K562 (cell line): ENCODE measurements around the gene CTBS. TPM values are rescaled to one million over a fixed set of nuclear protein-coding genes. Genes with fewer than 3 reads are reported as not detected.
A peak's percentile ranks its signal among the peaks of the same experiment; 100 is the strongest.

Source experiments
- BRF1 ChIP-seq: IDR thresholded peaks from 3 replicates; pipeline ENCODE4 v1.6.1; 2011; ENCODE audit warnings: borderline replicate concordance, mild to moderate bottlenecking; ENCODE audit not compliant: insufficient read length; ENCODE audit errors: extremely low read depth
- CBX2 ChIP-seq: fragments of 200-600 bp; sonication (generic); IDR thresholded peaks from one replicate; pipeline ENCODE4 v1.6.1; 2012; ENCODE audit warnings: mild to moderate bottlenecking, low read length, inconsistent platforms; ENCODE audit not compliant: insufficient read depth, poor library complexity, severe bottlenecking
- DIDO1 ChIP-seq: fragments of 450-650 bp; IDR thresholded peaks from 2 replicates; pipeline ENCODE4 v1.6.1; 2016; ENCODE audit warnings: low read depth, missing biosample characterization, missing genetic modification characterization
- FOXO4 ChIP-seq: fragments of 450-650 bp; formaldehyde crosslinking; IDR thresholded peaks from 2 replicates; pipeline ENCODE4 v1.4.0; 2020; ENCODE audit warnings: mild to moderate bottlenecking, moderate library complexity
- GTF2A2 ChIP-seq: IDR thresholded peaks from 2 replicates; pipeline ENCODE4 v1.6.1; 2016; ENCODE audit warnings: mild to moderate bottlenecking, missing genetic modification characterization, missing compliant biosample characterization
- HDAC1 ChIP-seq, 2 experiments: fragments of 450-650 bp; IDR thresholded peaks; 2 replicates each; pipeline ENCODE4 v1.6.1; 2016 to 2017; ENCODE audit warnings: inconsistent platforms in 1 of 2, mild to moderate bottlenecking in 1 of 2, moderate library complexity in 1 of 2
- HNRNPL ChIP-seq: fragments of 200-400 bp; formaldehyde crosslinking; IDR thresholded peaks from 2 replicates; pipeline ENCODE4 v1.6.1; 2017; ENCODE audit warnings: low read depth, mild to moderate bottlenecking, low read length
- KDM5B ChIP-seq: fragments of 200-600 bp; sonication (generic); IDR thresholded peaks from 2 replicates; pipeline ENCODE4 v1.6.1; 2012; ENCODE audit warnings: low read depth, mild to moderate bottlenecking, moderate library complexity, low read length, control low read depth, inconsistent platforms; ENCODE audit not compliant: insufficient replicate concordance
- MIER1 ChIP-seq: fragments of 450-650 bp; IDR thresholded peaks from 2 replicates; pipeline ENCODE4 v1.6.1; 2016; ENCODE audit warnings: antibody characterized with exemption, mild to moderate bottlenecking, low read depth
- NBN ChIP-seq: fragments of 450-650 bp; IDR thresholded peaks from 2 replicates; pipeline ENCODE4 v1.6.1; 2016; ENCODE audit warnings: low read depth, mild to moderate bottlenecking
- PREB ChIP-seq: sonication (generic); formaldehyde crosslinking; IDR thresholded peaks from 2 replicates; pipeline ENCODE4 v1.8.1; 2023; ENCODE audit warnings: mild to moderate bottlenecking, missing genetic modification reagents
- SMAD3 ChIP-seq: fragments of 450-650 bp; formaldehyde crosslinking; conservative IDR thresholded peaks from 2 replicates; pipeline ENCODE4 v1.4.0; 2020; ENCODE audit warnings: mild to moderate bottlenecking
- SRSF1 ChIP-seq: fragments of 200-400 bp; formaldehyde crosslinking; IDR thresholded peaks from 2 replicates; pipeline ENCODE4 v1.6.1; 2017; ENCODE audit warnings: mild to moderate bottlenecking, low read depth, low read length, moderate library complexity
- TCF3 ChIP-seq: sonication (generic); formaldehyde crosslinking; IDR thresholded peaks from 2 replicates; pipeline ENCODE4 v1.4.0; 2020; ENCODE audit warnings: mild to moderate bottlenecking, missing genetic modification reagents
- THRAP3 ChIP-seq: fragments of 450-650 bp; IDR thresholded peaks from 2 replicates; pipeline ENCODE4 v1.6.1; 2016; ENCODE audit warnings: mild to moderate bottlenecking, inconsistent platforms, borderline replicate concordance
- ZBTB11 ChIP-seq, 3 experiments: fragments of 200-800 bp in 1 of 3; fragments of 250-450 bp in 1 of 3; fragments of 450-650 bp in 1 of 3; sonication (Bioruptor Pico) in 1 of 3; sonication (Bioruptor generic) in 1 of 3; formaldehyde crosslinking in 1 of 3; IDR thresholded peaks; 2 replicates each; pipeline versions ENCODE4 v1.6.1 to v1.8.0; 2016 to 2022; ENCODE audit warnings: mild to moderate bottlenecking in 2 of 3, missing genetic modification characterization in 2 of 3, missing compliant biosample characterization in 1 of 3, moderate library complexity in 1 of 3
- ZBTB43 ChIP-seq: sonication (generic); formaldehyde crosslinking; IDR thresholded peaks from 2 replicates; pipeline ENCODE4 v1.8.0; 2023; ENCODE audit warnings: mild to moderate bottlenecking, missing genetic modification reagents
- ZFP36 ChIP-seq: fragments of 150-350 bp; IDR thresholded peaks from 2 replicates; pipeline ENCODE4 v1.6.1; 2018; ENCODE audit warnings: low read length, low read depth; ENCODE audit not compliant: partially characterized antibody
- ZKSCAN1 ChIP-seq: fragments of 150-350 bp; IDR thresholded peaks from 2 replicates; pipeline ENCODE4 v1.6.1; 2016; ENCODE audit warnings: low read depth, low read length
- ZNF316 ChIP-seq: fragments of 450-650 bp; IDR thresholded peaks from 2 replicates; pipeline ENCODE4 v1.6.1; 2016
- ZNF778 ChIP-seq: fragments of 450-650 bp; formaldehyde crosslinking; IDR thresholded peaks from 2 replicates; pipeline ENCODE4 v1.4.0; 2020; ENCODE audit warnings: mild to moderate bottlenecking, moderate library complexity
- polyA plus RNA-seq, 8 experiments: library from polyadenylated mRNA; depleted of rRNA in 4 of 8; stranded (reverse) in 5 of 8; unstranded in 3 of 8; fragments of >200 nt; fragmentation: Nextera tagmentation in 2 of 8; fragmentation: Illumina TruSeq in 1 of 8; extraction: Ambion mirVana in 2 of 8; extraction: Trizol in 1 of 8; gene quantifications; 2 replicates each; pipeline versions ENCODE4 v1.2.1 to v1.2.3, GENCODE V29; 2011 to 2014; ENCODE audit warnings: inconsistent platforms in 1 of 8, missing spikeins in 1 of 8
- total RNA-seq, 7 experiments: library from RNA; depleted of rRNA in 6 of 7; stranded (reverse); fragments of >200 nt in 6 of 7; fragmentation: Illumina TruSeq in 2 of 7; extraction: Trizol in 2 of 7; gene quantifications; 2 replicates each; pipeline versions ENCODE4 v1.2.1 to v1.2.3, GENCODE V29; 2011 to 2021; ENCODE audit warnings: low replicate concordance in 1 of 7

CTBS gene
- total and polyA plus RNA-seq, 9 of the 15 experiments (the other 6 are each of a cell fraction or from before 2014, with no cell fraction given): 3.0 to 19.8 (median 9.9) TPM

GRCh38 chr1:84620720-84621313 is 46.6 kb upstream of the CTBS start (continued):
- TF ChIP-seq ZBTB11 (CRISPR knock-in tag; IDR thresholded peaks at IDR 0.05): no peak
- peak in 1 of 2 experiments; percentile 58; a peak in 1 of 4 replicates for TF ChIP-seq HDAC1 (IDR thresholded peaks at IDR 0.05)
- no peak for TF ChIP-seq KDM5B
- no peak for TF ChIP-seq MIER1
- TF ChIP-seq SRSF1: no peak
- TF ChIP-seq TCF3 (CRISPR knock-in tag): peak; percentile 30; the same call in 1 of the 2 replicates
- no peak for TF ChIP-seq ZNF316
- TF ChIP-seq ZNF778 (CRISPR knock-in tag): no peak
- TF ChIP-seq ZFP36: peak; percentile 3
- TF ChIP-seq DIDO1 (tag): no peak
- TF ChIP-seq BRF1: no peak
- TF ChIP-seq GTF2A2 (tag): no peak
- no peak for TF ChIP-seq FOXO4 (CRISPR knock-in tag)
- no peak for TF ChIP-seq THRAP3
- TF ChIP-seq CBX2: no peak
- TF ChIP-seq PREB (CRISPR knock-in tag): no peak
- TF ChIP-seq ZKSCAN1: peak; percentile 54; the same call in 1 of the 2 replicates
- TF ChIP-seq ZBTB43 (CRISPR knock-in tag): no peak
- no peak for TF ChIP-seq SMAD3 (CRISPR knock-in tag)
- TF ChIP-seq HNRNPL: 0 out of 2 replicates have a peak, but pooled peaks have one; percentile 28
- no peak for TF ChIP-seq NBN
